HCT116 (cell line): ENCODE results near the gene TMPRSS3. TPM values are rescaled to one million over a fixed set of nuclear protein-coding genes. Genes with fewer than 3 reads are reported as not detected.

Experiments
- ATAC-seq: fragments of 200-7000 bp; cut with Tn5 transposase; 2 replicates; pipeline ENCODE4 v1.9.1; 2020; ENCODE audit warnings: mild to moderate bottlenecking, moderate library complexity
- BruUV-seq: library from RNA; stranded (reverse); fragments of 400-500 nt; replicated peaks from 2 replicates; lab custom pipeline; 2021; lab: Mats Ljungman, UMichigan
- CTCF ChIA-PET: fragments of 300-600 bp; sonication (Branson Sonifier 250); formaldehyde crosslinking; loops from one replicate; lab custom pipeline; 2021; ENCODE audit warnings: antibody characterized with exemption; lab: Charles Lee
- POLR2A ChIA-PET: fragments of 300-600, 350-600 bp; sonication (Branson Sonifier 250); formaldehyde crosslinking; loops from one replicate; lab custom pipeline; 2021; ENCODE audit warnings: antibody characterized with exemption; lab: Charles Lee
- RAD21 ChIA-PET, 2 experiments: fragments of 300-600 bp; sonication (Branson Sonifier 250); formaldehyde crosslinking; loops; one replicate each; lab custom pipeline; 2023; ENCODE audit warnings: low total read pairs in 2 of 2; ENCODE audit not compliant: uncharacterized antibody in 2 of 2, unreplicated experiment in 2 of 2, low non-redundant PET in 1 of 2; lab: Charles Lee
- DNase-seq: peaks from one replicate; pipeline ENCODE4 v3.0.0-alpha.2; 2010; ENCODE audit warnings: low read depth, low spot score
- H2AFZ ChIP-seq: fragments of 200-600 bp; shearing (Covaris generic), sonication (generic); 2 replicates; pipeline ENCODE4 v1.6.1; 2017; ENCODE audit warnings: low read depth, mixed run types, mixed read lengths, antibody characterized with exemption, low read length; ENCODE audit not compliant: poor library complexity, severe bottlenecking
- H3K27ac ChIP-seq: 2 replicates; pipeline ENCODE4 v1.5.1; 2012; ENCODE audit warnings: low read depth, low read length
- H3K27me3 ChIP-seq: fragments of 200-600 bp; sonication (generic); 2 replicates; pipeline ENCODE4 v1.6.1; 2016; ENCODE audit warnings: mixed run types, low read length, mixed read lengths; ENCODE audit not compliant: insufficient read depth
- H3K36me3 ChIP-seq, 2 experiments: fragments of 200-500 bp in 1 of 2; fragments of 200-600 bp in 1 of 2; sonication (Bioruptor generic) in 1 of 2; sonication (generic) in 1 of 2; 2 replicates each; pipeline versions ENCODE4 v1.5.1 to v1.6.1; 2014 to 2016; ENCODE audit warnings: low read length in 2 of 2, inconsistent platforms in 1 of 2, mixed read lengths in 1 of 2, mixed run types in 1 of 2; ENCODE audit not compliant: insufficient read depth in 2 of 2, control insufficient read depth in 1 of 2
- H3K4me1 ChIP-seq, 2 experiments: fragments of 200-600 bp in 1 of 2; sonication (generic) in 1 of 2; 2 replicates each; pipeline versions ENCODE4 v1.5.1 to v1.6.1; 2012 to 2017; ENCODE audit warnings: low read length in 2 of 2, inconsistent platforms in 1 of 2, mild to moderate bottlenecking in 1 of 2, mixed read lengths in 1 of 2, mixed run types in 1 of 2, moderate library complexity in 1 of 2; ENCODE audit not compliant: insufficient read depth in 2 of 2, control insufficient read depth in 1 of 2
- H3K4me2 ChIP-seq: fragments of 200-600 bp; sonication (generic); 2 replicates; pipeline ENCODE4 v1.6.1; 2017; ENCODE audit warnings: mixed run types, low read length, mixed read lengths
- H3K4me3 ChIP-seq, 2 experiments: fragments of 200-600 bp in 1 of 2; sonication (generic) in 1 of 2; replicated peaks in 1 of 2; 2 replicates each; pipeline ENCODE4 v1.5.1; 2011 to 2016; ENCODE audit warnings: low read length in 2 of 2, control low read depth in 1 of 2, low read depth in 1 of 2, mild to moderate bottlenecking in 1 of 2, mixed read lengths in 1 of 2, mixed run types in 1 of 2
- H3K79me2 ChIP-seq: fragments of 200-600 bp; sonication (generic); 2 replicates; pipeline ENCODE4 v1.6.1; 2017; ENCODE audit warnings: mild to moderate bottlenecking, mixed run types, low read length, moderate library complexity, mixed read lengths; ENCODE audit not compliant: insufficient read depth
- H3K9ac ChIP-seq: fragments of 200-600 bp; sonication (generic); 2 replicates; pipeline ENCODE4 v1.6.1; 2016; ENCODE audit warnings: low read length, mixed read lengths
- H3K9me2 ChIP-seq: fragments of 200-600 bp; sonication (generic), shearing (Covaris generic); 2 replicates; pipeline ENCODE4 v1.6.1; 2017; ENCODE audit warnings: mixed run types, mild to moderate bottlenecking, moderate library complexity; ENCODE audit not compliant: insufficient read depth
- H3K9me3 ChIP-seq, 2 experiments: fragments of 200-500 bp in 1 of 2; fragments of 200-600 bp in 1 of 2; sonication (Bioruptor generic) in 1 of 2; sonication (generic) in 1 of 2; 2 replicates each; pipeline ENCODE4 v1.6.1; 2014 to 2017; ENCODE audit warnings: low read length in 2 of 2, mixed read lengths in 2 of 2, inconsistent platforms in 1 of 2, low read depth in 1 of 2, mild to moderate bottlenecking in 1 of 2, mixed run types in 1 of 2, moderate library complexity in 1 of 2; ENCODE audit not compliant: control insufficient read depth in 1 of 2, insufficient read depth in 1 of 2
- H4K20me1 ChIP-seq: fragments of 200-600 bp; sonication (generic), shearing (Covaris generic); 2 replicates; pipeline ENCODE4 v1.6.1; 2017; ENCODE audit warnings: mixed run types, mild to moderate bottlenecking, moderate library complexity; ENCODE audit not compliant: insufficient read depth
- CBX3 ChIP-seq: IDR thresholded peaks from 2 replicates; pipeline ENCODE4 v1.6.1; 2012; ENCODE audit warnings: low read depth
- CEBPB ChIP-seq: IDR thresholded peaks from 2 replicates; pipeline ENCODE4 v1.6.1; 2012; ENCODE audit warnings: low read depth
- ELF1 ChIP-seq: IDR thresholded peaks from 2 replicates; pipeline ENCODE4 v1.6.1; 2012; ENCODE audit warnings: low read depth, borderline replicate concordance
- JUND ChIP-seq: IDR thresholded peaks from 2 replicates; pipeline ENCODE4 v1.6.1; 2012
- POLR2AphosphoS5 ChIP-seq: IDR thresholded peaks from 2 replicates; pipeline ENCODE4 v1.6.1; 2011; ENCODE audit warnings: mild to moderate bottlenecking, low read depth, low read length, moderate library complexity
- SIN3A ChIP-seq: IDR thresholded peaks from 2 replicates; pipeline ENCODE4 v1.6.1; 2012; ENCODE audit warnings: low read depth
- SP1 ChIP-seq: IDR thresholded peaks from 2 replicates; pipeline ENCODE4 v1.6.1; 2012; ENCODE audit warnings: low read depth
- TCF7L2 ChIP-seq: IDR thresholded peaks from 2 replicates; pipeline ENCODE4 v1.7.0; 2011; ENCODE audit warnings: borderline replicate concordance, inconsistent platforms; ENCODE audit not compliant: insufficient read depth, insufficient read length; ENCODE audit errors: extremely low read depth
- intact Hi-C: fragments of 100-400 bp; cut with micrococcal nuclease; formaldehyde crosslinking; loops from 2 replicates; pipeline ENCODE4 v1.10.0; 2022
- total RNA-seq: library from RNA; stranded (reverse); gene quantifications from one replicate; pipeline ENCODE4 v1.2.1, GENCODE V29; 2021; ENCODE audit not compliant: unreplicated experiment
- TF ChIP-seq, protein P1 (sequence below): IDR thresholded peaks from 2 replicates; pipeline ENCODE4 v1.6.1; 2011; ENCODE audit warnings: mild to moderate bottlenecking, low read length, moderate library complexity; ENCODE audit not compliant: insufficient replicate concordance; ENCODE audit errors: extremely low read depth
- TF ChIP-seq, protein P2 (sequence below): IDR thresholded peaks from 2 replicates; pipeline ENCODE4 v1.6.1; 2012; ENCODE audit warnings: low read depth

Gene TMPRSS3
- total RNA-seq, 1 experiment from 2014 or later, result not detected

DNA sequence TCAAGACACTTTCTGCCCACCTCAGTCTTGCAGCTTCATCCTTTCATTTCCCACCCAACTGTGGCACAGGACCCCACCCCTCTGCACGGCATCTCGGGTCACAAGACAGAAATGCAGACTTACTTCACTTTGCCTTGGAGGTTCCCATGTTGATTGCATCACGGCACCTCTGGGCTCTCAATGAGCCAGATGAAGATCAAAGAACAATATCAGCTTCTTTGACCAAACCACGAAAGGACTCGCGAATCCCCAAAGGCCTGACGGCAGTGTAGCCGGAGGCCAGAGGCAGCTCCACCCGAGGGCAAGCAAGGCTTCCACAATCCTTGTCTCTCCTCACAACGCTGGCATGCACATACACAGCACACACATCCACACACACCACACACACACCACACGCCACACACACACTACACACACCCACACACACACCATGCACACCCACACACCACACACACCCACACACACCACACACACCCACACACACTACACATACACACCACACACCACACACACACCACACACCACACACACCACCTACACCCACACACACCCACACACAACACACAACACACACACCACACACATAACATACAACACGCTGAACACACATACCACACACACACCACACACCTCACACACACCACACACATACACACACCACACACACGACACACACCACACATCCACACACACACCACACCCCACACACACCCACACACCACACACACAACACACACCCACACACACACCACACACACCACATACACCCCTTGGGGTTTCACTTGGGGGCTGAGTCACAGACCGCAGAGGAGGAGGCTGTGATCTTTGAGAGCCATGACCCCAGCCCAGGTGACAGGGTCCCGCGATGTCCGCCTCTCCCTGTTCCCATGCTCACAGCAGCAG, 43.7 kb upstream of the TMPRSS3 start:
- no TSS peak for BruUV-seq
- POLR2A ChIA-PET, result no interaction called here
- ATAC-seq (no peak), DNase-seq (no peak)
- H3K9me2 ChIP-seq, result no peaks in the 10 kb centered on the region
- H3K4me1 ChIP-seq, result no peaks in the 10 kb centered on the region
- no peak overlapping the region for H3K4me2 ChIP-seq
- H3K79me2 ChIP-seq, result no peaks in the 10 kb centered on the region
- no peaks in the 10 kb centered on the region for H3K36me3 ChIP-seq
- RAD21 ChIA-PET, result no interaction called here
- no peaks in the 10 kb centered on the region for H4K20me1 ChIP-seq
- no peak overlapping the region for H3K27ac ChIP-seq
- peaks cover 7% of the 10 kb centered on the region; the same call in 1 of the 2 replicates for H3K27me3 ChIP-seq
- no peak overlapping the region for H3K9ac ChIP-seq
- no peak overlapping the region for H3K4me3 ChIP-seq
- H2AFZ ChIP-seq, result no peak overlapping the region
- CTCF ChIA-PET, result no interaction called here
- no peaks in the 10 kb centered on the region for H3K9me3 ChIP-seq
- TF ChIP-seq POLR2AphosphoS5 (no peak), SP1 (no peak)
- intact Hi-C loops, result no loop called here

DNA sequence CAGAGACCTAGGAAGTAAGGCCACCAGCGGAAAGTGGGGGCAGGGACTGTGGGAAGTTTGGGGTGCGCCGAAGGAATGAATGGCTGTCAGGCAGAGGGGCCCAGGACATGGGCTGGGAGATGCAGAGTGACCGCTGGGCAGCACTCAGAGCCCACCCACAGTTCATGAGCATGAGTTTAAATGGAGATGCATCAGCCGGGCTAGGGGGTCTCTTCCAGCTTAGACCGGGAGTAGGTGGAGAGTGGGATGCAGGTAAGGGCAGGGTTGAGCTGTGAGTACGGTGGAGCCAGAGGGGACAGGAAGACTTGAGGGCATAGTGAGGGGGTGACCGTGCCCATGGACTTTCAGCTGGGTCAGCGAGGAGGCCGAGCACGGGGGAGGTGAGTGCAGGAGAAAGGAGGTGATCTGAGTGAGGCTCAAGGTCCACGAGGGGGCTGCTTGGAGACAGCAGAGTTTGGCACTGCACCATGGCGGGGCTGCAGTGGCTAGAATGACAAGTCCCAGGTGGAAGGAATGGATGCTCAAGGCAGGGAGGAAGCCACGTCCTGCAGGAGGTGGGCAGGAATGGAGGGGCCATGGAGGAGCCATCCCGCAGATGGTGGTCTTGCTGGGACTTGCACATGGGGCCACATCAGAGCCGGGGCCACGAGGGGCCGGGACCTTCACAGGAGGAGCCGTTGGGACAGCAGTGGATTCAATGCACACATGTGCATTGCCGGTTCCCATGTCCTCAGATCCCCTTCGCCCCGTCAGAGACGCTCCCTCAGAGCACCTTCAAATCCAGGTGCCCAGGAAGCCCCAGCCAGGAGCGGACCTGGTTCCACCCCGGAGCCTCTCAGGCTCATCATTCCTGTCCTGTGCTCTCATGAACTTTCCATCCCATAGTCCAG, 42.7 kb upstream of the TMPRSS3 start:
- Histone ChIP-seq H4K20me1 (no peaks in the 10 kb centered on the region), H3K4me3 (no peak overlapping the region), H3K4me1 (0 out of 4 replicates have a peak, but pooled peaks cover 0 to 5% of the 10 kb centered on the region in 2 experiments), H3K9ac (no peak overlapping the region), H3K36me3 (no peaks in the 10 kb centered on the region), H3K27me3 (peaks cover 7% of the 10 kb centered on the region; the same call in 1 of the 2 replicates), H3K9me2 (no peaks in the 10 kb centered on the region), H3K79me2 (no peaks in the 10 kb centered on the region), H3K27ac (no peak overlapping the region), H3K9me3 (no peaks in the 10 kb centered on the region), H2AFZ (no peak overlapping the region), H3K4me2 (no peak overlapping the region)
- no peak for DNase-seq
- CTCF ChIA-PET, result no interaction called here
- RAD21 ChIA-PET, result no interaction called here
- BruUV-seq, result no TSS peak
- POLR2A ChIA-PET, result no interaction called here
- intact Hi-C loops, result no loop called here
- no peak for ATAC-seq
- TF ChIP-seq CBX3 (no peak), JUND (no peak), TCF7L2 (no peak), CEBPB (no peak), SP1 (no peak), SIN3A (no peak), ELF1 (no peak)
- TF ChIP-seq, protein P1, sequence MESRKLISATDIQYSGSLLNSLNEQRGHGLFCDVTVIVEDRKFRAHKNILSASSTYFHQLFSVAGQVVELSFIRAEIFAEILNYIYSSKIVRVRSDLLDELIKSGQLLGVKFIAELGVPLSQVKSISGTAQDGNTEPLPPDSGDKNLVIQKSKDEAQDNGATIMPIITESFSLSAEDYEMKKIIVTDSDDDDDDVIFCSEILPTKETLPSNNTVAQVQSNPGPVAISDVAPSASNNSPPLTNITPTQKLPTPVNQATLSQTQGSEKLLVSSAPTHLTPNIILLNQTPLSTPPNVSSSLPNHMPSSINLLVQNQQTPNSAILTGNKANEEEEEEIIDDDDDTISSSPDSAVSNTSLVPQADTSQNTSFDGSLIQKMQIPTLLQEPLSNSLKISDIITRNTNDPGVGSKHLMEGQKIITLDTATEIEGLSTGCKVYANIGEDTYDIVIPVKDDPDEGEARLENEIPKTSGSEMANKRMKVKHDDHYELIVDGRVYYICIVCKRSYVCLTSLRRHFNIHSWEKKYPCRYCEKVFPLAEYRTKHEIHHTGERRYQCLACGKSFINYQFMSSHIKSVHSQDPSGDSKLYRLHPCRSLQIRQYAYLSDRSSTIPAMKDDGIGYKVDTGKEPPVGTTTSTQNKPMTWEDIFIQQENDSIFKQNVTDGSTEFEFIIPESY, result no peak
- TF ChIP-seq, protein P2, sequence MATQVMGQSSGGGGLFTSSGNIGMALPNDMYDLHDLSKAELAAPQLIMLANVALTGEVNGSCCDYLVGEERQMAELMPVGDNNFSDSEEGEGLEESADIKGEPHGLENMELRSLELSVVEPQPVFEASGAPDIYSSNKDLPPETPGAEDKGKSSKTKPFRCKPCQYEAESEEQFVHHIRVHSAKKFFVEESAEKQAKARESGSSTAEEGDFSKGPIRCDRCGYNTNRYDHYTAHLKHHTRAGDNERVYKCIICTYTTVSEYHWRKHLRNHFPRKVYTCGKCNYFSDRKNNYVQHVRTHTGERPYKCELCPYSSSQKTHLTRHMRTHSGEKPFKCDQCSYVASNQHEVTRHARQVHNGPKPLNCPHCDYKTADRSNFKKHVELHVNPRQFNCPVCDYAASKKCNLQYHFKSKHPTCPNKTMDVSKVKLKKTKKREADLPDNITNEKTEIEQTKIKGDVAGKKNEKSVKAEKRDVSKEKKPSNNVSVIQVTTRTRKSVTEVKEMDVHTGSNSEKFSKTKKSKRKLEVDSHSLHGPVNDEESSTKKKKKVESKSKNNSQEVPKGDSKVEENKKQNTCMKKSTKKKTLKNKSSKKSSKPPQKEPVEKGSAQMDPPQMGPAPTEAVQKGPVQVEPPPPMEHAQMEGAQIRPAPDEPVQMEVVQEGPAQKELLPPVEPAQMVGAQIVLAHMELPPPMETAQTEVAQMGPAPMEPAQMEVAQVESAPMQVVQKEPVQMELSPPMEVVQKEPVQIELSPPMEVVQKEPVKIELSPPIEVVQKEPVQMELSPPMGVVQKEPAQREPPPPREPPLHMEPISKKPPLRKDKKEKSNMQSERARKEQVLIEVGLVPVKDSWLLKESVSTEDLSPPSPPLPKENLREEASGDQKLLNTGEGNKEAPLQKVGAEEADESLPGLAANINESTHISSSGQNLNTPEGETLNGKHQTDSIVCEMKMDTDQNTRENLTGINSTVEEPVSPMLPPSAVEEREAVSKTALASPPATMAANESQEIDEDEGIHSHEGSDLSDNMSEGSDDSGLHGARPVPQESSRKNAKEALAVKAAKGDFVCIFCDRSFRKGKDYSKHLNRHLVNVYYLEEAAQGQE, result no peak
